Psoas muscle (tissue), 8 donors: ENCODE measurements around the gene WDHD1. TPM values are rescaled to one million over a fixed set of nuclear protein-coding genes. Genes with fewer than 3 reads are reported as not detected.
"Not testable (repeated sequence)": the region's sequence is repeated elsewhere in the genome, so short reads cannot be mapped to it uniquely, and the experiment has no call there.

Experiments
- ATAC-seq, 4 donors: fragments of 200-7000 bp; cut with Tn5 transposase; one replicate each; pipeline ENCODE4 v1.9.1; 2020; ENCODE audit warnings: moderate library complexity in 3 of 4, mild to moderate bottlenecking in 2 of 4
- DNase-seq, 2 donors: peaks; one replicate each; pipeline ENCODE4 v3.0.0-alpha.2; 2020
- H3K27ac ChIP-seq: fragments of 200-600 bp; one replicate; pipeline ENCODE4 v1.8.0; 2022
- H3K27me3 ChIP-seq, 3 donors: fragments of 200-600 bp in 1 of 3; one replicate each; pipeline versions ENCODE4 v1.6.1 to v1.8.0; 2013 to 2022; ENCODE audit warnings: low read length in 2 of 3, mild to moderate bottlenecking in 2 of 3, moderate library complexity in 1 of 3; ENCODE audit not compliant: insufficient read depth in 3 of 3
- H3K36me3 ChIP-seq, 2 donors: fragments of 200-600 bp in 1 of 2; one replicate each; pipeline versions ENCODE4 v1.6.1 to v1.8.0; 2013 to 2022; ENCODE audit warnings: low read depth in 1 of 2, mild to moderate bottlenecking in 1 of 2, moderate library complexity in 1 of 2; ENCODE audit not compliant: insufficient read depth in 1 of 2
- H3K4me1 ChIP-seq: fragments of 200-600 bp; one replicate; pipeline ENCODE4 v1.8.0; 2022
- H3K4me3 ChIP-seq: fragments of 200-600 bp; one replicate; pipeline ENCODE4 v1.8.0; 2022; ENCODE audit warnings: mild to moderate bottlenecking
- H3K9me3 ChIP-seq: fragments of 200-600 bp; one replicate; pipeline ENCODE4 v1.8.0; 2022
- CTCF ChIP-seq: fragments of 200-600 bp; IDR thresholded peaks from one replicate; pipeline ENCODE4 v1.8.0; 2022; ENCODE audit warnings: antibody characterized with exemption
- WGBS, 3 donors: extraction: QIAGEN DNeasy Blood & Tissue Kit; methylation state at CpG; one replicate each; pipeline versions ENCODE4 v1.1.6 to v1.1.7; 2013; 5-methylcytosine and 5-hydroxymethylcytosine counted together
- intact Hi-C, 2 donors: fragments of 100-400 bp; cut with DNase I; formaldehyde crosslinking; loops; one replicate each; pipeline versions ENCODE4 v1.11.0 to v1.14.2; 2022
- polyA plus RNA-seq, 3 donors: library from polyadenylated mRNA; stranded (reverse); fragments of 200-250 nt; gene quantifications; one replicate each; pipeline ENCODE4 v1.2.3, GENCODE V29; 2013
- total RNA-seq, 4 donors: library from RNA; stranded (reverse); fragmentation: NEBNext Ultra II Directional in 2 of 4; extraction: Animal tissue kit (Norgen Biotek cat#: 25700) in 2 of 4; gene quantifications; one replicate each; pipeline versions ENCODE4 v1.2.1 to v1.2.4, GENCODE V29; 2021 to 2023
- donor health status: healthy with polysubstance abuse.
- donor health status: DM: no; HTN: no; CAD: no; lungs with moderate emphysema.
- donor health status: Bipolar disorder and iron deficiency.
- donor health status: healthy.
- donor health status: DM: yes; HTN: yes; CAD: no.
- donor health status: DM: no; HTN: no; CAD: no.
- donor health status: DM: no; HTN: no; CAD: no.
- donor health status: DM: yes; HTN: yes; CAD: no.

The WDHD1 gene
- total and polyA plus RNA-seq, 7 donors: 0.55 to 2.0 (median 0.95) TPM

GRCh38 chr14:55071870-55072640 lies 45.2 kb upstream of the WDHD1 start:
- peak; percentile 77 to 92 (median 85) for ATAC-seq
- peak overlapping the region; percentile 6 for H3K4me3 ChIP-seq
- no peak for DNase-seq
- peaks cover 0 to 14% of the 10 kb centered on the region in 2 donors for H3K36me3 ChIP-seq
- peak overlapping the region; percentile 36 for H3K27ac ChIP-seq
- H3K4me1 ChIP-seq: peaks cover 13% of the 10 kb centered on the region
- TF ChIP-seq CTCF: no peak
- intact Hi-C loops: no loop called here
- 9 to 16% (median 9%) methylated on average over 10 of the region's 10 CpGs for WGBS, 3 donors
- no peaks in the 10 kb centered on the region for H3K9me3 ChIP-seq
- H3K27me3 ChIP-seq: no peaks in the 10 kb centered on the region

GRCh38 chr14:55070981-55071411 lies 44.1 kb upstream of the WDHD1 start:
- H3K4me3 ChIP-seq: no peak overlapping the region
- H3K27me3 ChIP-seq: no peaks in the 10 kb centered on the region
- no peak for DNase-seq
- H3K36me3 ChIP-seq: peaks cover 0 to 22% of the 10 kb centered on the region in 2 donors
- intact Hi-C loops: no loop called here
- TF ChIP-seq CTCF: no peak
- no peak for ATAC-seq
- peaks cover 13% of the 10 kb centered on the region for H3K4me1 ChIP-seq
- H3K9me3 ChIP-seq: no peaks in the 10 kb centered on the region
- 84 to 89% (median 88%) methylated on average over 4 of the region's 4 CpGs for WGBS, 3 donors
- no peak overlapping the region for H3K27ac ChIP-seq

- ATAC-seq: no peak
- H3K9me3 ChIP-seq: no peaks in the 10 kb centered on the region
- no peak overlapping the region for H3K4me3 ChIP-seq
- DNase-seq: no peak
- H3K27me3 ChIP-seq: no peaks in the 10 kb centered on the region
- peaks cover 13% of the 10 kb centered on the region for H3K4me1 ChIP-seq
- intact Hi-C loops: no loop called here
- no peak overlapping the region for H3K27ac ChIP-seq
- 97 to 100% (median 97%) methylated on average over 1 of the region's 1 CpG for WGBS, 3 donors
- H3K36me3 ChIP-seq: peaks cover 0 to 62% of the 10 kb centered on the region in 2 donors
- no peak for TF ChIP-seq CTCF
Observed at GRCh38 chr14:55066223-55066622, 39.3 kb upstream of the WDHD1 start.

- DNase-seq (no peak), ATAC-seq (no peak)
- no peak overlapping the region for H3K27ac ChIP-seq
- peaks cover 13% of the 10 kb centered on the region for H3K4me1 ChIP-seq
- H3K9me3 ChIP-seq: no peaks in the 10 kb centered on the region
- WGBS, 3 donors: 64 to 81% (median 81%) methylated on average over 2 of the region's 2 CpGs
- H3K27me3 ChIP-seq: no peaks in the 10 kb centered on the region
- TF ChIP-seq CTCF: no peak
- intact Hi-C loops: no loop called here
- H3K36me3 ChIP-seq: peaks cover 0 to 62% of the 10 kb centered on the region in 2 donors
- no peak overlapping the region for H3K4me3 ChIP-seq
Observed at GRCh38 chr14:55065411-55065810, 38.5 kb upstream of the WDHD1 start.

- ATAC-seq, H3K27ac ChIP-seq, H3K9me3 ChIP-seq, H3K27me3 ChIP-seq, DNase-seq, H3K4me3 ChIP-seq, intact Hi-C loops: not testable (repeated sequence)
- peaks cover 13% of the 10 kb centered on the region for H3K4me1 ChIP-seq
- WGBS, 3 donors: 85% methylated on average over 2 of the region's 2 CpGs
- H3K36me3 ChIP-seq: peaks cover 0 to 62% of the 10 kb centered on the region in 2 donors
Observed at GRCh38 chr14:55064896-55065295, 38.0 kb upstream of the WDHD1 start.
